Fibroblast of lung (primary cell): ENCODE results near the gene SMTN. TPM values are rescaled to one million over a fixed set of nuclear protein-coding genes. Genes with fewer than 3 reads are reported as not detected.

ENCODE experiments used
- DNase-seq, 2 donors: peaks; one replicate each; pipeline versions ENCODE4 v3.0.0 to v3.0.0-alpha.2; 2010; ENCODE audit warnings: low read depth in 2 of 2
- H2AFZ ChIP-seq: 2 replicates; pipeline ENCODE4 v1.5.1; 2012; ENCODE audit warnings: low read length, control low read depth, inconsistent platforms
- H3K27ac ChIP-seq: 2 replicates; pipeline ENCODE4 v1.5.1; 2011; ENCODE audit warnings: low read length, control low read depth; ENCODE audit not compliant: insufficient read depth
- H3K27me3 ChIP-seq: 2 replicates; pipeline ENCODE4 v1.5.1; 2011; ENCODE audit warnings: mild to moderate bottlenecking, low read length; ENCODE audit not compliant: control insufficient read depth, insufficient read depth
- H3K36me3 ChIP-seq: 2 replicates; pipeline ENCODE4 v1.5.1; 2011; ENCODE audit warnings: low read length; ENCODE audit not compliant: control insufficient read depth, insufficient read depth
- H3K4me1 ChIP-seq: 2 replicates; pipeline ENCODE4 v1.5.1; 2011; ENCODE audit warnings: low read length; ENCODE audit not compliant: control insufficient read depth, insufficient read depth; ENCODE audit errors: extremely low read depth
- H3K4me2 ChIP-seq: 2 replicates; pipeline ENCODE4 v1.5.1; 2011; ENCODE audit warnings: low read length, control low read depth; ENCODE audit not compliant: insufficient read depth; ENCODE audit errors: extremely low read depth
- H3K4me3 ChIP-seq, 4 experiments: fragments of 200-600 bp in 1 of 4; sonication (generic) in 1 of 4; replicated peaks in 1 of 4; 2 replicates each; pipeline ENCODE4 v1.5.1; 2011 to 2016; ENCODE audit warnings: low read length in 4 of 4, low read depth in 3 of 4, mild to moderate bottlenecking in 3 of 4, control low read depth in 2 of 4, inconsistent platforms in 1 of 4, mixed read lengths in 1 of 4; ENCODE audit not compliant: insufficient read depth in 1 of 4; ENCODE audit errors: control extremely low read depth in 1 of 4
- H3K79me2 ChIP-seq: 2 replicates; pipeline ENCODE4 v1.5.1; 2012; ENCODE audit warnings: mild to moderate bottlenecking, low read length, inconsistent platforms; ENCODE audit not compliant: control insufficient read depth, insufficient read depth
- H3K9ac ChIP-seq: 2 replicates; pipeline ENCODE4 v1.5.1; 2011; ENCODE audit warnings: mild to moderate bottlenecking, low read length, control low read depth; ENCODE audit not compliant: insufficient read depth
- H3K9me3 ChIP-seq: 2 replicates; pipeline ENCODE4 v1.5.1; 2012; ENCODE audit warnings: low read depth, low read length; ENCODE audit not compliant: control insufficient read depth, insufficient read depth
- H4K20me1 ChIP-seq: 2 replicates; pipeline ENCODE4 v1.5.1; 2011; ENCODE audit warnings: low read length; ENCODE audit not compliant: control insufficient read depth, insufficient read depth; ENCODE audit errors: extremely low read depth
- EZH2 ChIP-seq: IDR thresholded peaks from 2 replicates; pipeline ENCODE4 v1.5.1; 2012; ENCODE audit warnings: low read length, control low read depth, mild to moderate bottlenecking; ENCODE audit errors: missing control alignments
- polyA plus RNA-seq, 2 donors: library from polyadenylated mRNA; depleted of rRNA in 1 of 2; stranded (reverse) in 1 of 2; unstranded in 1 of 2; fragments of >200 nt; gene quantifications; 2 replicates each; pipeline ENCODE4 v1.2.1, GENCODE V29; 2011 to 2012; ENCODE audit warnings: missing spikeins in 1 of 2
- total RNA-seq: library from RNA; depleted of rRNA; stranded (reverse); fragments of >200 nt; gene quantifications from 2 replicates; pipeline ENCODE4 v1.2.1, GENCODE V29; 2014
- TF ChIP-seq, protein P1 (sequence below), 2 donors: IDR thresholded peaks in 1 of 2; conservative IDR thresholded peaks in 1 of 2; 1 replicate in 1 of 2; 2 replicates in 1 of 2; pipeline ENCODE4 v1.5.1; 2011 to 2012; ENCODE audit warnings: low read length in 2 of 2, control low read depth in 1 of 2, inconsistent platforms in 1 of 2, low read depth in 1 of 2, mild to moderate bottlenecking in 1 of 2

The SMTN gene
- total and polyA plus RNA-seq, 2 donors (not counting 1 experiment from before 2014, with no cell fraction given) = 43.7 to 95.1 TPM

DNA sequence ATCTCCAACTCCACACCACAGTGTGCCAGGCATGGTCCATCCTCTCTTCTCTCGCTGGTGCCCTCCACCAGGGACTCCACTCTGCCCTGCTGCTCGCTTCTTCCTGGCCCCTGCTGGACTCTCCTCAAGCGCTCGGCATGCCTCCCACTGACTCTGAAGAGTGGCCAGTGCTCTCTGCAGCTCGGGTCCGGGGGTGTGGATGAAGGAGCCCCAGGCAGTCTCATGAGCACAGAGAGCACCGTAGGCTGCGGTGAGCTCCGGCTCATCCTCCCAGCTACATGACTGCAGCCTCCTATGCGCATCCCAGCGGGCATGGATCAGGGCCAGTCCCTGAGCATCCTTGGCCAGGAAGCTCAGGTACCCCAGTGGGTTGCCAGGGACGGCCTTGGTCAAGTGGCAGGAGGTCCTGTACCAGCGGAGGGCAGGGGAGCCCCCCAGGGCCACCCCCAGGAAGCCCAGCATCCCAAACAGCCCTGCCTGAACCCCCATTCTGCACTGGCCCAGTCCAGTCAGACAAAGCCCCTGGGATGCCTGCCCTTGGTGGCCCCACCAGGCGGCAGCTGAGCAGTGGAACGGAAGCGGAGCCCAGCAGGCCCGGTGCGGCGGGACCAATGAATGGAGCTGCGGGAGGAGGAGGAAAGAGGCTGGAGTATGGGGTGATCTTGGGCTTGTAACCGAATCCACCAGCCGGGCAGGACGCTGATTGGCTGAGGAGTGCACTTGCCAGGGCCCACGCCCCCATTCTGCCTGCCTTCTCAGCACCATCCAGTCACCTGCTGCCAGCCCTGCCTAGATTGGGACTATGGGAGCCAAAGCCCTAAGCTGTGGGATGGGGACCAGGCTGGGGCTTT is 59.0 kb downstream of the SMTN start, which contains the start of gene PLA2G3:
Gene PLA2G3 (minus strand): TSS at position 643 of the 851 bp plus-strand sequence. CDS start 154 bp downstream, at position 489.
- TF ChIP-seq, protein P1, sequence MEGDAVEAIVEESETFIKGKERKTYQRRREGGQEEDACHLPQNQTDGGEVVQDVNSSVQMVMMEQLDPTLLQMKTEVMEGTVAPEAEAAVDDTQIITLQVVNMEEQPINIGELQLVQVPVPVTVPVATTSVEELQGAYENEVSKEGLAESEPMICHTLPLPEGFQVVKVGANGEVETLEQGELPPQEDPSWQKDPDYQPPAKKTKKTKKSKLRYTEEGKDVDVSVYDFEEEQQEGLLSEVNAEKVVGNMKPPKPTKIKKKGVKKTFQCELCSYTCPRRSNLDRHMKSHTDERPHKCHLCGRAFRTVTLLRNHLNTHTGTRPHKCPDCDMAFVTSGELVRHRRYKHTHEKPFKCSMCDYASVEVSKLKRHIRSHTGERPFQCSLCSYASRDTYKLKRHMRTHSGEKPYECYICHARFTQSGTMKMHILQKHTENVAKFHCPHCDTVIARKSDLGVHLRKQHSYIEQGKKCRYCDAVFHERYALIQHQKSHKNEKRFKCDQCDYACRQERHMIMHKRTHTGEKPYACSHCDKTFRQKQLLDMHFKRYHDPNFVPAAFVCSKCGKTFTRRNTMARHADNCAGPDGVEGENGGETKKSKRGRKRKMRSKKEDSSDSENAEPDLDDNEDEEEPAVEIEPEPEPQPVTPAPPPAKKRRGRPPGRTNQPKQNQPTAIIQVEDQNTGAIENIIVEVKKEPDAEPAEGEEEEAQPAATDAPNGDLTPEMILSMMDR (conservative IDR thresholded peaks at IDR 0.05 in 1 of 2, IDR thresholded peaks at IDR 0.05 in 1 of 2; ENCODE audit: low read depth in 1 of 2, low read length in 2 of 2) = no peak
- TF ChIP-seq EZH2 = no peak
- peak within 1 kb of the TSS; percentile 32 for H3K4me2 ChIP-seq
- H3K27me3 ChIP-seq = peaks cover 13% of the 10 kb centered on the region
- peak; percentile 62 to 65 for DNase-seq
- H3K9me3 ChIP-seq = no peaks in the 10 kb centered on the region
- no peak within 1 kb of the TSS for H2AFZ ChIP-seq
- no peaks in the 10 kb centered on the region for H3K4me1 ChIP-seq
- H4K20me1 ChIP-seq = no peaks in the 10 kb centered on the region
- no peaks in the 10 kb centered on the region for H3K36me3 ChIP-seq
- H3K27ac ChIP-seq = no peak within 1 kb of the TSS
- no peak within 1 kb of the TSS for H3K4me3 ChIP-seq
- H3K79me2 ChIP-seq = no peaks in the 10 kb centered on the region
- H3K9ac ChIP-seq = no peak within 1 kb of the TSS

DNA sequence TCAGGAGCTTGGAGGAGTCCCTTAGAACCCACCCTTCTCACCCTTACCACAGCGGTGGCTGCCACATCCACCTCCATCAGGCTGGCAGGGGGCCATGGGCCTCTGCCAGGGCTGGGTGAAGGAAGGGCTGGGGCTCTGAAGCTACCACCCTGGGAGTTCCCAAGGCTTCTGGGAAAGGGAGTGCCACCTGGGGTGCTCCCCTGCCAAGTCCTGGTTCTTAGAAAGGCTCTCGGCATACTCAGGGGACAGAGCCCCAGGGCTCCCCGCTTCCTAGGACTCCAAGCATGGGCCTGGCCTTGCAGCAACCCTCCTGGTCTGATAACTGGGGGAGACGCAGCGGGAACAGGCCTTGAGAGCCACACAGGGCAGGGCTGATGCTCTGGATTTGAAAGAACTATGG is 59.6 kb downstream of the SMTN start:
- Histone ChIP-seq H3K4me2 (no peak overlapping the region), H3K27ac (no peak overlapping the region), H3K4me1 (no peaks in the 10 kb centered on the region), H3K27me3 (peaks cover 13% of the 10 kb centered on the region), H3K79me2 (no peaks in the 10 kb centered on the region), H3K9me3 (no peaks in the 10 kb centered on the region), H3K4me3 (no peak overlapping the region), H2AFZ (no peak overlapping the region), H3K36me3 (no peaks in the 10 kb centered on the region), H4K20me1 (no peaks in the 10 kb centered on the region), H3K9ac (no peak overlapping the region)
- no peak for TF ChIP-seq EZH2
- no peak for DNase-seq

DNA sequence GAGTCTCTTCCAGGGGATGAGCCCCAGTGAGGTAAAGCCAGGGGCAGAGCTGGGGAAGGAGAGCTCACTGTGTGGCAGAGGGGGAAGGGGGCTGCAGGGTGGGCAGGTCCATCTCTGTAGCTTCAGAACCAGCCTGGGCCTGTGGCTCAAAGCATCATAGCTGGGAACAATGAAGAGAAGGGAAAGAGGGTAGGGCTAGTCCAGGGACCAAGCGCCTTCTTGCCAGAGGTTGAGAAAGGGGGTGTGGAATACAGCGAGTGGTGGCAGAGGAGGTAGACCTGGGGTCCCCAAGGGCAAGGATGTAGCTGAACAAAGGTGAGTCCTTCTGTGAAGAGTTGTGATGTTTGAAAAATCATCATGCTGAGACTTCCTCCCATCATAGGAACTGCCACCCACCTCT is 60.4 kb downstream of the SMTN start:
- H3K4me2 ChIP-seq = no peak overlapping the region
- H3K79me2 ChIP-seq = no peaks in the 10 kb centered on the region

More for the DNA sequence above, 60.4 kb downstream of the SMTN start:
- H3K9me3 ChIP-seq = no peaks in the 10 kb centered on the region
- no peak overlapping the region for H3K9ac ChIP-seq
- H3K4me3 ChIP-seq = no peak overlapping the region
- H3K36me3 ChIP-seq = no peaks in the 10 kb centered on the region
- no peak for DNase-seq
- H3K27me3 ChIP-seq = peaks cover 13% of the 10 kb centered on the region
- no peak for TF ChIP-seq EZH2
- TF ChIP-seq, protein P1 (conservative IDR thresholded peaks at IDR 0.05 in 1 of 2, IDR thresholded peaks at IDR 0.05 in 1 of 2; ENCODE audit: low read depth in 1 of 2, low read length in 2 of 2) = no peak
- no peak overlapping the region for H2AFZ ChIP-seq
- no peaks in the 10 kb centered on the region for H4K20me1 ChIP-seq
- H3K27ac ChIP-seq = no peak overlapping the region
- no peaks in the 10 kb centered on the region for H3K4me1 ChIP-seq
